Bronchial epithelial cell (primary cell): ENCODE data around the gene ATP12A. TPM values are rescaled to one million over a fixed set of nuclear protein-coding genes. Genes with fewer than 3 reads are reported as not detected.

Experiments
- DNase-seq: peaks from one replicate; pipeline ENCODE4 v3.0.0-alpha.2; 2010; ENCODE audit warnings: low read depth
- FAIRE-seq: peaks from 2 replicates; lab custom pipeline; 2011; peaks lifted over from hg19 to GRCh38; lab: Jason Lieb, UNC
- H3K27me3 ChIP-seq: 2 replicates; pipeline ENCODE4 v1.5.1; 2011; ENCODE audit warnings: low read length; ENCODE audit not compliant: control insufficient read depth, insufficient read depth
- H3K36me3 ChIP-seq: 2 replicates; pipeline ENCODE4 v1.5.1; 2011; ENCODE audit warnings: low read length; ENCODE audit not compliant: control insufficient read depth, insufficient read depth
- H3K4me3 ChIP-seq: 2 replicates; pipeline ENCODE4 v1.5.1; 2011; ENCODE audit warnings: mild to moderate bottlenecking, low read depth, low read length, control low read depth
- total RNA-seq: library from RNA; depleted of rRNA; stranded (reverse); fragments of >200 nt; gene quantifications from 2 replicates; pipeline ENCODE4 v1.2.1, GENCODE V29; 2014
- TF ChIP-seq, protein P1 (sequence below): IDR thresholded peaks from 2 replicates; pipeline ENCODE4 v1.5.1; 2011; ENCODE audit warnings: mild to moderate bottlenecking, moderate library complexity, low read length, control low read depth, inconsistent platforms; ENCODE audit not compliant: insufficient read depth, severe bottlenecking

ATP12A gene
- 7.9 and 38.0 TPM in 2 replicates for total RNA-seq

DNA sequence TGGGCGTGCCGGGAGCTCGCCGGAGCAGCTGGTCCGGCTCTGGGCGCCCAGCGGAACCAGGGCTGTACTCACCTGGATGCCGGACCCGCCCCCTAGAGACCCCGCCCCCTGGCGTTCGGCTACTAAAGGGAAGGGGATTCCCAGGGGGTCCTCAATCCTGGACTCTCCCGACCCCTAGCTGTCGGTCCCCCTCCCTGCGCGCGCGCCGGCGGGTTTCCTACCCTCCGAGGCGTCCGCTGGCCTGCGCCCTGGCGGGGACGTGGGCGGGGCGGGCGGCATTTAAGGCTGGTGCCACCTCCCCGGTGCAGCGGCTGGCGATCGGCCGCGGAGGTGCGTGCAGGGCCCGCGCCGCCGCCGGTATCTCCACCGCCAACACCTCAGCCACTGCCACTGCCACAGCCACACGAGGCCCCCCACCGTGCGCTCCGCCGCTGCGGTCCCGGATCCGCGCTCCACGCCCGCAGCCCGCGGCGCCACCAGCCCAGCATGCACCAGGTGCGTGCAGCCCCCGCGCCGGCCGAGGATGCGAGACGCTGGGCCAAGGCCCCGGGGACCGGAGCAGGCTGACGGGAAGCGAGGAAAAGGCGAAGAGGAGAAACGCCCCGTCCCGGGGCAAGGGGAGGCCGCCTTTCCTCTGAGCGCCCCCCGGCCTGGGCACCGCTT lies at the start of gene ATP12A:
Gene ATP12A, plus strand, starts transcription at position 151 of the 663 bp plus-strand sequence. Its CDS starts 336 bp downstream, at position 487.
- no peak for DNase-seq
- TF ChIP-seq, protein P1, sequence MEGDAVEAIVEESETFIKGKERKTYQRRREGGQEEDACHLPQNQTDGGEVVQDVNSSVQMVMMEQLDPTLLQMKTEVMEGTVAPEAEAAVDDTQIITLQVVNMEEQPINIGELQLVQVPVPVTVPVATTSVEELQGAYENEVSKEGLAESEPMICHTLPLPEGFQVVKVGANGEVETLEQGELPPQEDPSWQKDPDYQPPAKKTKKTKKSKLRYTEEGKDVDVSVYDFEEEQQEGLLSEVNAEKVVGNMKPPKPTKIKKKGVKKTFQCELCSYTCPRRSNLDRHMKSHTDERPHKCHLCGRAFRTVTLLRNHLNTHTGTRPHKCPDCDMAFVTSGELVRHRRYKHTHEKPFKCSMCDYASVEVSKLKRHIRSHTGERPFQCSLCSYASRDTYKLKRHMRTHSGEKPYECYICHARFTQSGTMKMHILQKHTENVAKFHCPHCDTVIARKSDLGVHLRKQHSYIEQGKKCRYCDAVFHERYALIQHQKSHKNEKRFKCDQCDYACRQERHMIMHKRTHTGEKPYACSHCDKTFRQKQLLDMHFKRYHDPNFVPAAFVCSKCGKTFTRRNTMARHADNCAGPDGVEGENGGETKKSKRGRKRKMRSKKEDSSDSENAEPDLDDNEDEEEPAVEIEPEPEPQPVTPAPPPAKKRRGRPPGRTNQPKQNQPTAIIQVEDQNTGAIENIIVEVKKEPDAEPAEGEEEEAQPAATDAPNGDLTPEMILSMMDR, result peak; percentile 8
- Histone ChIP-seq H3K36me3 (no peaks in the 10 kb centered on the region), H3K4me3 (peak within 1 kb of the TSS; percentile 41), H3K27me3 (peaks cover 6% of the 10 kb centered on the region)
- no peak for FAIRE-seq

- Histone ChIP-seq H3K36me3 (no peaks in the 10 kb centered on the region), H3K27me3 (no peaks in the 10 kb centered on the region), H3K4me3 (no peak overlapping the region)
- FAIRE-seq (peak; percentile 99), DNase-seq (peak; percentile 88)
- TF ChIP-seq, protein P1, result no peak
These were observed 49.2 kb upstream of the ATP12A start for GRCh38 chr13:24630851-24631620.

DNA sequence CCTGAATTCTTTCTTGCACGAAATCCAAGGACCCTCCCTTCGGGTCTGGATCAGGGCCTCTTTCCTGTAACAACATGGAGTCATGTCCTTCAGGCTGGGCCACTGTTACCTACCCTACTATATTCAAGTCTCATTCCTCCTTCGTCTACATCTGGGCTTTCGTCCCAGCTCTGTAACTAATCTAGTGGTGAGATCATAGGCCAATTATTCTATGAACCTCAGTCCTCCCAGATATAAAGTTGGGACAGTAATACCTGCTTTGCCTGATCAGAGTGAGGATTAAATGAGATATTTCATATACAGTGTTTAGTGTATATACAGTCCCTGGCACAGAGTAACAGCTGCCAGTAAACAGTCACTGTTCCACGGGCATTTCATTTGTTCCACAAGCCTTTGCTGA lies 48.3 kb upstream of the ATP12A start:
- FAIRE-seq (no peak), DNase-seq (no peak)
- TF ChIP-seq, protein P1, result no peak
- Histone ChIP-seq H3K4me3 (no peak overlapping the region), H3K36me3 (no peaks in the 10 kb centered on the region), H3K27me3 (no peaks in the 10 kb centered on the region)

GRCh38 chr13:24632382-24633121 lies 47.7 kb upstream of the ATP12A start:
- Histone ChIP-seq H3K4me3 (no peak overlapping the region), H3K27me3 (no peaks in the 10 kb centered on the region), H3K36me3 (no peaks in the 10 kb centered on the region)
- FAIRE-seq (peak; percentile 13), DNase-seq (peak; percentile 50)
- TF ChIP-seq, protein P1, result no peak

GRCh38 chr13:24636776-24637175 lies 43.4 kb upstream of the ATP12A start:
- DNase-seq, result no peak
- no peak overlapping the region for H3K4me3 ChIP-seq
- TF ChIP-seq, protein P1, result no peak
- FAIRE-seq, result no peak
- no peaks in the 10 kb centered on the region for H3K27me3 ChIP-seq
- H3K36me3 ChIP-seq, result no peaks in the 10 kb centered on the region
